GM21526 (cell line): ENCODE measurements around the gene HOXA7.

Experiments used
- ATAC-seq: cut with Tn5 transposase; IDR thresholded peaks from one replicate; pipeline ENCODE4 v1.9.1; 2021; ENCODE audit warnings: moderate library complexity; ENCODE audit not compliant: unreplicated experiment, low FRiP score

HOXA7 gene

DNA sequence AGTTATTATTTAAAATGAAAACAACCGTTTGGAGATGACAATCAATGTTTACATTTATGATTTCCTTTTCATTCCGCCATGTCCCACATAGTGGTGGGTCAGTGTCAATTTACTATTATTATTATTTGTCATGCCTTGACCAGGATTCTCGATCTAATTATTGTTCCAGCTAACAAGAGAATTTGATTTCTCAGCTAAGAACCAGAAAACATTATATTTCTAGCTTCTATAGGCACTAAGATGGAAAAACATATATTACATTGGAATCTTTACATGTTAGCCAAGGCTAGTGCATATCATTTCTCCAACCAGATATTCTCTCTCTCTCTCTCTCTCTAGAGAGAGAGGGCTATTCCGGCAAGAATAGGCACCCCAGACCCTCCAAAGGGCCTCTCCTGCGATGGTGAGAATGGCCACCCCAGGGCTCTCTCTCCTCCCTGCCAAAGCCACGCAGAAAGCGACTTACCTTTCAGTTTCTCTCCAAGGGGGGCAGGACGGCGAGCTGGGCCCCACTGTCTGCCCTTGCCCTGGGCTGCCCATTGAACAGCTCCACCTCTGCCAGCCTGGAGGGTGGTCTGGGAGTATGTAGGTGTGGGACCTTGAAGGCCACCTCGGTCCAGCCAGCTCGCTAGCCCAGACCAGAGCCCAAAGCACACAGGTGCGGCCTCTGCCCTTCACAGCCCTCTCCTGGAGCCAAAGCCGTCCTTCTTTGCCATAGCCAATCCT is 6.5 kb downstream of the HOXA7 start:
- ATAC-seq, result no peak

- ATAC-seq, result no peak
Measured at GRCh38 chr7:27148756-27149641, 7.5 kb downstream of the HOXA7 start.

GRCh38 chr7:27148031-27148755 is 8.3 kb downstream of the HOXA7 start:
- no peak for ATAC-seq

DNA sequence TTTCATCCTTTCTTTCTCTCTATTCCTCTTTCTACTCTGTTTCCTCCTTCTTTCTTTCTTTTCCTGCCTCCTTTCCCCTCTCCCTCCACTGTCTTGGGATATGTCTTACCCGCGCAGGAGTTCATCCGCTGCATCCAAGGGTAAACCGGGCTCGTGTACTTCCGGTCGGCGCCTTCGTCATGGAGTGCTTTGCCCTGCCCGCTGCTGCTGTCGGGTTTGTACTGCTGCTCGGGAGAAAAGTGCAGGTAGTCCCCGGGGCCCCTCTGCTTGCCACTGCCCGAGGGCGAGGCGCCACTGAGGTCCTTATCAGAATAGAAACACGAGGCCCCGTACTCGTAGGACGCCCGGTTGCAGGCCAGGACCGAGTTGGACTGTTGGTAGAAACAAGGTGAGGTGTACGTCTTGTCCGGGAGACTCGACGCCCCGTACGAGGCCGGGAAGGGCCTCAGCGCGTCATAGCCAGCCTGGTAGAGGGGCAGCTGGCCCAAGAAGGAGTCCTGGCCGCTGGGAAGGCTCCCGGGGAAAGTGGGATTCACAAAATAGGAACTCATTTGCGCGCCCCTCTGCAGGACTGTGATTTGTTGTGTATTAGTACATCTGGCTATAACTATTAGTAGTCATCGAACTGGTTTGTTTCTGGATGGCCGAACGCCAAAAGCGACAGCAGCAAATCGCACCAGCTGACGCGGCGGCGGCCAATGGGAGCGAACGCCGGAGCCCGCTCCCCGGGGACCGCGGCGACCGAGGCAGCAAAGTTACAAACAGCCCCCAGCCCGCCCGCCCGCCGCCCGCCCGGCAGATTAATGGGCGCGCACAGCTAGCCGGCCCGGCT is 9.1 kb downstream of the HOXA7 start, which contains the start of gene HOXA6:
Gene HOXA6 (minus strand): TSS at position 576 of the 832 bp plus-strand sequence. CDS start 25 bp downstream, at position 551.
- ATAC-seq, result no peak

DNA sequence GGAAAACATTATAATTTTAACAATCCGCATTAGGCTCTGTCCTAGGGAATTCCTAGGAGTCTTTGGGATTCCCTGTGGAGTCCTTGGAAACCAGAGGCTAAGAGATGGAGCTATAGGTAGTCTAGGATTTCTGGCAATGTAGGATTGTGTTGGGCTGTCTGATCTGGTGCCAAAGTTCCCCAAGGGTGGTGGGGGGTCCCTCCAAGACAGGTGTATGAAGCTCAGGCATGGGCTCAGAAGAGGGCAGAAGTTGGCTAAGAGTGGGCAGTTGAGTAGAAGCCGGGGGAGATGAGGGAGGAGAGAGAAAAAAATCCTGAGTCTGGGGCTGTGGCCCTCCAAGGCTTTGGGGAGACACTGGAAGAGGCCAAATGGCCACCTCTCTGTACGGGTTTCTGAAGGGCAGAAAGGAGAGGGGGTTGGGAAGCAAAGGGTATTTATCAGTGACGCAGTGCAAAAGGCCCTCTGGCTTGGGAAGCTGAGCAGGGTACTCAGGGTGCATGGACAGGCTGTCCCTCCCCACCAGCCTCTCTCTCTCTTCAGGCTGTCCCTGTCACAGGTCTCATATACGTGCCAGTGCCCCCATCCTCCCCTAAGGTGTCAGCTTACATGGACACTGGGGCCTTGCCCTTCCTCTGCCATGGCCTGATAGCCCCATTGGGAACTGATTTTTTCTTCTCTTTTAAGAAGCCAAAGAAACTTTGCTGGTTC is 9.8 kb downstream of the HOXA7 start:
- ATAC-seq, result no peak

GRCh38 chr7:27145914-27146412 is 10.5 kb downstream of the HOXA7 start:
- ATAC-seq, result no peak

GRCh38 chr7:27145165-27145913 is 11.1 kb downstream of the HOXA7 start:
- ATAC-seq, result no peak

GRCh38 chr7:27144781-27145164 is 11.7 kb downstream of the HOXA7 start:
- no peak for ATAC-seq

DNA sequence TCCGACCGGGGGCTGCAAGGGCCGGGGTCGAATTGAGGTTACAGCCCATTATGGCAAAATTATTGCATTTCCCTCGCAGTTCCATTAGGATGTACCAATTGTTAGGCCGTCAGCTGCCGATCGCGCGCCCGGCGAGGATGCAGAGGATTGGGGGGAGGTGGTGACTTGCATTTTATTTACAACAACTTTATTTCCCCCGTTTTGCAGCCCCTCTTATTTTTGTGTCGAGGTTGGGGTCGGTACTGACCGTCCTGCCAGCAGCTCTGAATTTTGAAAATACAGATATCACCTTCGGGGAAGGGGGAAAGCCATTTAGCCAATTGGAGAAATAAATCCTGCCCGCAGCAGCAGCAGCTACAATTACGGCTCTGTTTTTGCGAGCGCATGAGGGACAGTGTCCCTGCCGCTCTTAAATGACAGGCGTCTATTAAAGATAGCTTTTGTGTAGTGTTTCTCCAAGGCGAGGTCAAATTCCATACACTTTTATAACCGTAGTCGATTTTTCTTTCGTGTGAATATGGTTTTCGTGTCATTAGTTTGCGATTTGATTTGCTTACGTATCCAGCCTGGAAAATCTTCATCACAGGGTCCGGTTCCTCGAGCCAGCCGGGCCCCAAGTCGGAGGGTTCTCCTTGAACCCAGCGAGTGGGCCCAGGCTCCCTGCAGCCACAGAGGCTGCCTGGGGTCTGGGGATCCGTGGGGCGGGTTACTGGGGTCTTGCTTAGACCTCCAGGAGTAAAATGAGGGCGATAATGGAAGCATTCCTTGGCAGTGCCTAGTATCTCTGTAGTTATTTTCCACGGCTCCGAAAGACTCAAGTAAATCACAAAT is 12.3 kb downstream of the HOXA7 start:
- ATAC-seq, result no peak

DNA sequence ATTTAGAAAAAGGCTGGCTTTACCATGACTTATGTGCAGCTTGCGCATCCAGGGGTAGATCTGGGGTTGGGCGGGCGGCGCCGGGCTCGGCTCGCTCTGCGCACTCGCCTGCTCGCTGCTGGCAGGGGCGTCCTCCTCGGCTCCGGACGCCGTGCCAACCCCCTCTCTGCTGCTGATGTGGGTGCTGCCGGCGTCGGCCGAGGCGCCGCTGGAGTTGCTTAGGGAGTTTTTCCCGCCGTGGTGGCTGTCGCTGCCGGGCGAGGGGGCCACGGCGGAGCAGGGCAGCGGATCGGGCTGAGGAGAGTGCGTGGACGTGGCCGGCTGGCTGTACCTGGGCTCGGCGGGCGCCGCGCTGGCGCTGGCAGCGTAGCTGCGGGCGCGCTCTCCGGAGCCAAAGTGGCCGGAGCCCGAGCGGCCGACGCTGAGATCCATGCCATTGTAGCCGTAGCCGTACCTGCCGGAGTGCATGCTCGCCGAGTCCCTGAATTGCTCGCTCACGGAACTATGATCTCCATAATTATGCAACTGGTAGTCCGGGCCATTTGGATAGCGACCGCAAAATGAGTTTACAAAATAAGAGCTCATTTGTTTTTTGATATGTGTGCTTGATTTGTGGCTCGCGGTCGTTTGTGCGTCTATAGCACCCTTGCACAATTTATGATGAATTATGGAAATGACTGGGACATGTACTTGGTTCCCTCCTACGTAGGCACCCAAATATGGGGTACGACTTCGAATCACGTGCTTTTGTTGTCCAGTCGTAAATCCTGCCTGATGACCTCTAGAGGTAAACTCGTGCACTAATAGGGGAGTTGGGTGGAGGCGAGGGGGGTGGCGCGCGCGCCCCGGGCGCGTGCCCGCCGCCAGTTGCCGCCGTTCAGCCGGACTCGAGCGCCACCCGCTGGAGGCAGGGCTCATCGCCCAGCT is 13.2 kb downstream of the HOXA7 start, which contains the start of gene HOXA5:
Gene HOXA5 (minus strand): TSS at position 659 of the 927 bp plus-strand sequence. CDS start 74 bp downstream, at position 585.
- no peak for ATAC-seq

DNA sequence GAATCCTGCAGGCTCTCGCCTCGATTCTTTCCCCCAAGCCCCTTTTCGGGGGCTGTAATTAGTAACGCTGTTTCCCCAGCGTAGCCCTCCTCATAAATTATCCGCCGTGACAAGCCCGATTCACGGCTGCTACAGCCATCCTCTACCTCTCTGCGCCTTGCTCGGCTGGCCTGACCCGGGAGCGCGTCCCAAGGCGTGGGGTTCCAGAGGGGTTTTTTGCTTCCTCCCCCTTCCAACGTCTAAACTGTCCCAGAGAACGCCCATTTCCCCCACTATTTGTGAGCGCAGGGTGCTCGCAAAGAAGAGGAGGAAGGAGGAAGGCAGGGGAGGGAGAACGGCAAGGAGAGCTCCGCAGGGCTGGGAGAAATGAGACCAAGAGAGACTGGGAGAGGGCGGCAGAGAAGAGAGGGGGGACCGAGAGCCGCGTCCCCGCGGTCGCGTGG is 13.9 kb downstream of the HOXA7 start:
- no peak for ATAC-seq

DNA sequence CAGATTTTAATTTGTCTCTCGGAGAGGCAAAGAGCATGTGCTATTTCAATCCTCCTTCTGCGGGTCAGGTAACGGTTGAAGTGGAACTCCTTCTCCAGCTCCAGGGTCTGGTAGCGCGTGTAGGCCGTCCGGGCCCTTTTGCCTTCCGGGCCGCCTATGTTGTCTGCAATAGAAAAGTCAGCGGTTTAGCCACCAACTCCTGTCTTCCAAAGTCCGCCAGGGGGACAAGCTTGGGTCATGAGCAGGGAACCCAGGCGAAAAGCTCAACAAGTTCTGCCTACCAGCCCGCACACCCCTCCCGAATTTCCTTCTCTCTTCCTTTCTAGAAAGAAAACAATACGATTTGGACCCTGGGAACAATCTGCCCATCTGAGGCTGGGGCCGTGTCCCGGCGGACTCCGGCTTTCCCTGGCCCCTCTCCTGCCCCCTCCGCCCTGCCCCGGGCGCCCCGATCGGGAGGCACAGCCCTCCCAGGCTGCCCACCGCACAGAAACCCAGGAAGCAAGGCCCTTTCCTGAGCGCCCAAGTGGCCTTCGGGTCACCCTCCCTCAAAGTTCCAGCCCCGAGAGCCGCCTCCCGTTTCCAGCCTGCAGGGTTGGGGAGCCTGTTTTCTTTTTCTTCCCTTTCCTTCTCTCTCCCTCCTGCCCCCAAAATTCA is 14.4 kb downstream of the HOXA7 start:
- no peak for ATAC-seq

- no peak for ATAC-seq
Measured at GRCh38 chr7:27141137-27141922, 15.1 kb downstream of the HOXA7 start.

DNA sequence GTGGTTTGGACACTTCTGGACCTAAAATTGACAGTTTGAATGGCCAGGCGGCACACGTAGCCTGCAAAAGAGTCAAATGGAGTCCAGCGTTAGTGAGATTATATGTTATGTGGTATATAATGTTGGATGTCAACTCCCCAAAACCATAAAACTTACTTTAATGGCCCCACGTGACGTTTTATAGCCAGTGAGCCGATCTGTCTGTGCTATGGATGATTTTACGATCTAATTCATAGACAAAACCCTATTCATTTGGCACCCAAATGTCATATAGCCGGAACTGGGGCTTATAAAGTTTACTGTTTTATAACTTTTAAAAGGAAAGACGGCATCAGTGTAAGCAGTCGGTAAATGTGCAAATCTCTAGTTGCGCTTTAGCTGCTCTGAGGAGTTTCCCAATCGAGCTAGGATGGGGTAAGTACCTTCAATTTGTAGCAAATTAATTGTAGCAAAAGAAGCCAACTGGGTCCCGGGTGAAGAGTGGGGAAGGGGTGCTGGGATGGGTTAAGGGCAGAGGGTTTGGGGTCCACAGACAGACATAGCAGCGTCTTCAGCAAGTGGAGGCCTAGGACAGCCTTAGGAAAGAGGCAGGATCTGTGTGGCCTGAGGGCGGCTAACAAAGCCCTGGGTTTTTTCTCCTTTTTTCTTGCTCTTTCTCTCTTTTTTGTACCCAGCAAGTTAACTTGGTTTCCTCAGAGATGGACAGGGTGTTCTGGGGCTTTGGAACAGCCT is 16.2 kb downstream of the HOXA7 start:
- no peak for ATAC-seq
